Omental fat pad (tissue), 4 donors: ENCODE results near the gene MAGI2. TPM values are rescaled to one million over a fixed set of nuclear protein-coding genes. Genes with fewer than 3 reads are reported as not detected.

Source experiments
- ATAC-seq: fragments of 150-250 bp; one replicate; pipeline ENCODE4 v1.9.1; 2016; ENCODE audit warnings: mild to moderate bottlenecking, moderate library complexity; ENCODE audit not compliant: low FRiP score
- DNase-seq: peaks from one replicate; pipeline ENCODE4 v3.0.0-alpha.2; 2019; ENCODE audit warnings: low spot score
- CTCF ChIP-seq, 3 donors: fragments of 450-650 bp; IDR thresholded peaks; one replicate each; pipeline ENCODE4 v1.5.1; 2016 to 2017; ENCODE audit warnings: antibody characterized with exemption in 3 of 3, mild to moderate bottlenecking in 3 of 3, moderate library complexity in 2 of 3
- total RNA-seq, 4 donors: library from RNA; depleted of rRNA; stranded (reverse); fragments of >200 nt; gene quantifications; one replicate each; pipeline ENCODE4 v1.1.0, GENCODE V29; 2016

The MAGI2 gene
- total RNA-seq, 4 donors from 2014 or later = 9.3 to 20.6 (median 13.2) TPM

GRCh38 chr7:78350926-78351325, 1102.5 kb downstream of the MAGI2 start:
- ATAC-seq = no peak
- no peak for DNase-seq
- no peak for TF ChIP-seq CTCF (IDR thresholded peaks at IDR 0.05)

DNA sequence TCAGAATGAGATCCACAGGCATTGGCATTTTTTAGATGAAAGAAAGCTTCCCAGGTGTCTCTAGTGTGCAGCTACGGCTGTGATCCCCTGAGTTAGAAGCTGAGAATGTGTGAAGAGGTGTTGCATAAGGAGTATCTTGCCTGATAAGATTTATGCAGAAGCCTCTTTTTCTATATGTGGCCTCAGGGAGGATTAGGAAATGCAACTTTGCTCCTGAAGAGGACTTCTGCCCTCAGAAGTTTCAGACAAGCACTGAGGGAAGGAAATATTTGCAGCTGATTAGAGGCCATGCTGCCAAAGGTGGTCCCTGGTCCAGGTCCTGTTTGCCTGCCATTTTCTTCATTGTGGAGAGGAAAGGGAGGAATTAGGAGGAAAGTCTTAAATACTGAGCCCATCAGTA, 1103.1 kb downstream of the MAGI2 start:
- TF ChIP-seq CTCF (IDR thresholded peaks at IDR 0.05) = no peak
- no peak for DNase-seq
- ATAC-seq = no peak

DNA sequence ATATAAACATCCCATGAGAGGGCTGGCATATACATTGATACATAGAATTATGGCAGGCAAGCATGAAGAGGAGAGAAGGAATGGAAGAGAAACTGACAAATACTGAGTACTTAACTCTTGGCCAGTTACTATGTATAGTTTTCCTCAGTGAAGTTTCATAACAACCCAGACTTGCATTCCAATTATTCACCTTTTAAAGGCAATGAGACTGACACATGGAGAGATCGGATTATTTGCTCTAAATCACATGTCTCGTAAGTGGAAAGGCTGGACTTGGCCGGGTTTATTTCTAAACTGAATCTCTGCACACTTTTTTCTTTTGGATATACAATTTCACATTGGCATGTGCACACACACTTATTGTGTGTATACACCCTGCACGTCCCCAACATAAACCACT, 1106.6 kb downstream of the MAGI2 start:
- no peak for TF ChIP-seq CTCF (IDR thresholded peaks at IDR 0.05)
- no peak for ATAC-seq
- DNase-seq = no peak

GRCh38 chr7:78345979-78346378, 1107.5 kb downstream of the MAGI2 start:
- TF ChIP-seq CTCF (IDR thresholded peaks at IDR 0.05) = no peak
- DNase-seq (no peak), ATAC-seq (no peak)

GRCh38 chr7:78345293-78345911, 1108.1 kb downstream of the MAGI2 start:
- no peak for TF ChIP-seq CTCF (IDR thresholded peaks at IDR 0.05)
- no peak for ATAC-seq
- DNase-seq = no peak

DNA sequence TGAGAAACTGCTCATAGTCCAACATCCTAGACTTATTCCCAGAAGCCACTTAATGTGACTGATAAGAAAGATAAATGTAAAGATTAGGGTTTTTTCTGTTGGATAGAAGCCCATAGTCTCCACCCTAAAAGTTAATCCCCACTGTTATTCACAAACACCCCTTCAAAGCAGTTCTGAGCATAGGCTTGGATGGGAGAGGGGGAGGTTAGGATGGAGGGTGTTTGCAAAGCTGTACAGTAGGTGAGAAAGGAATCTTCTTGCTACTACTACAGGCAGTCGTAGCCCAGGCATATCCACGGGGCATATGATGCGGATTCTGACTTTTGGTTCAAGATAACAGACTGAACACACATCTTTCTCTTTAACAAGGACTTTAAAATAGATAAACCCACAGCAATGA, 1119.0 kb downstream of the MAGI2 start:
- ATAC-seq (no peak), DNase-seq (no peak)
- no peak for TF ChIP-seq CTCF (IDR thresholded peaks at IDR 0.05)
